ENCODE results near the gene CPM. TPM values are rescaled to one million over a fixed set of nuclear protein-coding genes. Genes with fewer than 3 reads are reported as not detected.

Gene CPM
- total RNA-seq, 2 experiments from 2014 or later, result 18.0 to 18.7 TPM

- no peaks in the 10 kb centered on the region for H3K27me3 Mint-ChIP-seq
- no peak for DNase-seq
- H3K27ac Mint-ChIP-seq, result peak overlapping the region; percentile 3
- no peak for ATAC-seq
- peaks cover 53% of the 10 kb centered on the region for H3K36me3 Mint-ChIP-seq (ENCODE audit: low read depth)
- intact Hi-C loops (cut with DNase I, micrococcal nuclease), result loop anchor here in 1 of 2 experiments (10.0 kb wide), 1 partner anchor 429 kb away; no protein-coding TSS in a partner anchor
- CTCF ChIA-PET, result interaction anchor here (1.2 kb wide), 1 partner anchor 8 kb away, joined by 3 read pairs; no protein-coding TSS in a partner anchor
- POLR2A ChIA-PET, result no interaction called here
- no peak overlapping the region for H3K4me3 Mint-ChIP-seq
- peaks cover 6% of the 10 kb centered on the region for H3K4me1 Mint-ChIP-seq
- H3K9me3 Mint-ChIP-seq (ENCODE audit: low read depth), result no peaks in the 10 kb centered on the region
Observed at GRCh38 chr12:68835333-68835908, 97.5 kb downstream of the CPM start.

GRCh38 chr12:68833508-68833907, 99.5 kb downstream of the CPM start:
- intact Hi-C loops (cut with DNase I, micrococcal nuclease), result loop anchor here (1.0 to 10.0 kb wide), 2 partner anchors 9 to 431 kb away; no protein-coding TSS in a partner anchor
- Mint-ChIP-seq H3K4me1 (peaks cover 11% of the 10 kb centered on the region), H3K27ac (no peak overlapping the region), H3K4me3 (no peak overlapping the region), H3K9me3 (ENCODE audit: low read depth) (no peaks in the 10 kb centered on the region), H3K27me3 (no peaks in the 10 kb centered on the region), H3K36me3 (ENCODE audit: low read depth) (peaks cover 54% of the 10 kb centered on the region)
- ChIA-PET POLR2A (no interaction called here), CTCF (interaction anchor here (0.7 to 1.3 kb wide), 2 partner anchors 12 to 213 kb away, joined by 3 to 4 read pairs; no protein-coding TSS in a partner anchor)
- ATAC-seq, result no peak
- DNase-seq, result no peak

- peaks cover 51% of the 10 kb centered on the region for H3K36me3 Mint-ChIP-seq (ENCODE audit: low read depth)
- DNase-seq (no peak), ATAC-seq (no peak)
- no peaks in the 10 kb centered on the region for H3K27me3 Mint-ChIP-seq
- H3K9me3 Mint-ChIP-seq (ENCODE audit: low read depth), result no peaks in the 10 kb centered on the region
- intact Hi-C loops (cut with DNase I, micrococcal nuclease), result loop anchor here in 1 of 2 experiments (10.0 kb wide), 1 partner anchor 432 kb away; no protein-coding TSS in a partner anchor
- POLR2A ChIA-PET, result no interaction called here
- H3K4me1 Mint-ChIP-seq, result peaks cover 12% of the 10 kb centered on the region
- H3K27ac Mint-ChIP-seq, result no peak overlapping the region
- H3K4me3 Mint-ChIP-seq, result no peak overlapping the region
- CTCF ChIA-PET, result interaction anchor here (1.4 to 2.1 kb wide), 2 partner anchors 13 to 19 kb away, joined by 3 to 10 read pairs; no protein-coding TSS in a partner anchor
Observed at GRCh38 chr12:68832504-68832867, 100.5 kb downstream of the CPM start.

DNA sequence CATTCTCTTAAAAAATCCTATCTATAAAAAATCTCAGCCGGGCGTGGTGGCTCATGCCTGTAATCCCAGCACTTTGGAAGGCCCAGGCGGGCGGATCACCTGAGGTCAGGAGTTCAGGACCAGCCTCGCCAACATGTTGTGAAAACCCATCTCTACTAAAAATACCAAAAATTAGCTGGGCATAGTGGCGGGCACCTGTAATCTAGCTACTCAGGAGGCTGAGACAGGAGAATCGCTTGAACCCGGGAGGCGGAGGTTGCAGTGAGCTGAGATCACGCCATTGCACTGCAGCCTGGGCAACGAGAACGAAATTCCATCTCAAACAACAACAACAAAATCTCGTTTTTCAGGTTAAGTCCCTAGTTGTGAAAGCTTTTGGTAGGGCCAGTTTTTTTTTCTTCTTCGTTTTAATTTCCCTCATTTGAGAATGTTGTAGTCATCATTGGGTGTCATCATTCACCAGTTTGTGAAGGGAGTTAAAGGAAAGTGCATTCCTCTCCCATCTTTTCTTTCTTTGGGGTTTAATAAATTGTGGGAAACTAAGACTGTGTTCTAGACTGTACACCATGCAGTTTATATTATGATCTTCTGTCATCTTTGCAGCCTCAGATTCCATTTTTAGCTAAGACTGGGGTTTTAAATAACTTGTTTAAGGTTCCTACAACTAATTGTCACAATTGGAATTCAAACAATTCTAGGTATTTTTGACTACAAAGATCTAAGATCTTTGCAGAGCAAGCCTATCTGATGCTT, 101.0 kb downstream of the CPM start:
- no peaks in the 10 kb centered on the region for H3K9me3 Mint-ChIP-seq (ENCODE audit: low read depth)
- H3K27ac Mint-ChIP-seq, result no peak overlapping the region
- DNase-seq (no peak), ATAC-seq (no peak)
- H3K4me3 Mint-ChIP-seq, result no peak overlapping the region
- intact Hi-C loops (cut with DNase I, micrococcal nuclease), result loop anchor here in 1 of 2 experiments (10.0 kb wide), 1 partner anchor 433 kb away; no protein-coding TSS in a partner anchor
- H3K4me1 Mint-ChIP-seq, result peaks cover 18% of the 10 kb centered on the region
- no peaks in the 10 kb centered on the region for H3K27me3 Mint-ChIP-seq
- ChIA-PET CTCF (interaction anchor here (1.4 to 2.6 kb wide), 4 partner anchors 12 to 20 kb away, joined by 3 to 42 read pairs (median 14); no protein-coding TSS in a partner anchor), POLR2A (interaction anchor here (0.7 kb wide), 1 partner anchor 101 kb away, joined by 3 read pairs; no protein-coding TSS in a partner anchor)
- peaks cover 53% of the 10 kb centered on the region for H3K36me3 Mint-ChIP-seq (ENCODE audit: low read depth)

DNA sequence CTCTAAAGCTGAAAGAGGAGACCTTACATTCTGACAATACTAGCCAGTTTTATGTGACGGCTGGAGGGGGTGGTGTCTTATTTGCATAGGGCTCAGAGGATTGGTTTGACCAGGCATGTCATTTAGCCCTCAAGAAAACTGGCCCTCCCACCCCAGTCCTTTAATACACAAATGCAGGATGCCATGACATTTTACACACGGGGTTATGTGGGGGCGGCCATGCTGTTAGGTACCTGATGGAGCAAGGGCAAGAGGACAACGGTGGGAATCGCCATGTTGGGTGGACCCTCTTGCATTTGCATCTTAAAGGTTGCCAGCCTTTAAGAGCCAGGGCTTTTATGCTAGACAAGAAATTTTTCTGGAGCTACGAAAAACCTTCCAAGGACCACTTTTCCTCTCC, 101.7 kb downstream of the CPM start:
- Mint-ChIP-seq H3K36me3 (ENCODE audit: low read depth) (peaks cover 52% of the 10 kb centered on the region), H3K27ac (no peak overlapping the region), H3K27me3 (no peaks in the 10 kb centered on the region), H3K4me1 (peaks cover 19% of the 10 kb centered on the region), H3K9me3 (ENCODE audit: low read depth) (no peaks in the 10 kb centered on the region), H3K4me3 (no peak overlapping the region)
- ChIA-PET CTCF (interaction anchor here (1.2 to 3.5 kb wide), 10 partner anchors 9 to 475 kb away, joined by 3 to 42 read pairs (median 6); partner anchors contain the start of gene SLC35E3), POLR2A (interaction anchor here (0.7 kb wide), 1 partner anchor 102 kb away, joined by 3 read pairs; no protein-coding TSS in a partner anchor)
- DNase-seq (no peak), ATAC-seq (no peak)
- intact Hi-C loops (cut with DNase I, micrococcal nuclease), result loop anchor here in 1 of 2 experiments (10.0 kb wide), 1 partner anchor 434 kb away; no protein-coding TSS in a partner anchor

DNA sequence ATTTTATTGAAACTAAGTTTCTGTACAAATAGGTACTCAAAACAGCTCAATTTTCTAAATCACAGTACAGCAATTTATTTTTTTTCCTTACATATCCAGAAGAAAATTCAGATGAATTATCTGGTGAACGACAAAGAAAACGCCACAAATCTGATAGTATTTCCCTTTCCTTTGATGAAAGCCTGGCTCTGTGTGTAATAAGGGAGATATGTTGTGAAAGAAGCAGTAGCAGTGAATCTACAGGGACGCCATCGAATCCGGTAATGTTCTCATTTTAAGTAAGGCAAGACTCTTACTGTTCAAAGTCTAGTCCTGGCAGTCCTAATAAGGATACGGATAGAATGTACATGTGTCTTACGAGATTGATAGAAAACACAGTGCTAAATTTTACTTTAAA, 104.3 kb downstream of the CPM start:
- CTCF ChIA-PET, result interaction anchor here (0.6 to 3.5 kb wide), 7 partner anchors 9 to 241 kb away, joined by 3 to 27 read pairs (median 4); no protein-coding TSS in a partner anchor

DNA sequence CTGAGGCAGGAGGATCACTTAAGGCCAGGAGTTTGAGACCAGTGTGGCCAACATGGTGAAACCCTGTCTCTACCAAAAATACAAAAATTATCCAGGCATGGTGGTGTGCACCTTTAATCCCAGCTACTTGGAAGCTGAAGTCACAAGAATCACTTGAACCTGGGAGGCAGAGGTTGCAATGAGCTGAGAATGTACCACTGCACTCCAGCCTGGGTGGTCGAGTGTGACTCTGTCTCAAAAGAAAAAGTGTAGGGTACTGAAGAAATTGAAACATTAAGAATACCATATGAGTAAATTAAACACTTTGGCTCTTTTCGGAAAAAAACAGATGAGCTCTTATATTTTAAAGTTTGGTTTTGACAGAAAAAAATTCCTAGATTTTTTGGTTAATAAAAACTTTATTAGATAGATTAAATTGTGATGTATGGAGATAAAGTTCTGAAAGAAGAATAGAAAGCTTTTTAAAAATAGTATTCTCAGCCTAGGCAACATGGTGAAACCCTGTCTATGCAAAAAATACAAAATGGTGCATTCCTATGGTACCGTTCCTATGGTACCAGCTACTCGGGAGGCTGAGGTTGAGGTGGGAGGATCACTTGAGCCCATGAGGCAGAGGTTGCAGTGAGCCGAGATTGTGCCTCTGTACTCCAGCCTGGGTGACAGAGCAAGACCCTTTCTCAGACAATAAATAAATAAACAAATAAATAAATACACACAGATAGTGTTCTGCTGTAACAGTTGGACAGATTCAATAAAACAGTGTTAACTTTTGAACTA, 104.9 kb downstream of the CPM start:
- intact Hi-C loops (cut with DNase I, micrococcal nuclease), result loop anchor here (1.0 to 5.0 kb wide), 4 partner anchors 19 to 409 kb away; partner anchors contain the start of genes CPSF6 (in 1 of the 2), MDM2 (in 1 of the 2) and SLC35E3 (in 1 of the 2)
- H3K27ac Mint-ChIP-seq, result no peak overlapping the region
- no peak for DNase-seq
- peaks cover 66% of the 10 kb centered on the region for H3K36me3 Mint-ChIP-seq (ENCODE audit: low read depth)
- H3K9me3 Mint-ChIP-seq (ENCODE audit: low read depth), result no peaks in the 10 kb centered on the region
- CTCF ChIA-PET, result interaction anchor here (0.6 to 3.5 kb wide), 8 partner anchors 9 to 242 kb away, joined by 3 to 27 read pairs (median 4); no protein-coding TSS in a partner anchor
- peaks cover 32% of the 10 kb centered on the region for H3K4me1 Mint-ChIP-seq
- no peak for ATAC-seq
- POLR2A ChIA-PET, result interaction anchor here (0.7 kb wide), 2 partner anchors 17 to 629 kb away, joined by 3 read pairs; no protein-coding TSS in a partner anchor
- H3K27me3 Mint-ChIP-seq, result no peaks in the 10 kb centered on the region
- H3K4me3 Mint-ChIP-seq, result no peak overlapping the region

More for the DNA sequence above, 104.3 kb downstream of the CPM start:
- Mint-ChIP-seq H3K4me1 (peaks cover 28% of the 10 kb centered on the region), H3K9me3 (ENCODE audit: low read depth) (no peaks in the 10 kb centered on the region), H3K4me3 (no peak overlapping the region), H3K36me3 (ENCODE audit: low read depth) (peaks cover 61% of the 10 kb centered on the region), H3K27ac (no peak overlapping the region), H3K27me3 (no peaks in the 10 kb centered on the region)
- DNase-seq (no peak), ATAC-seq (no peak)
- POLR2A ChIA-PET, result no interaction called here
- intact Hi-C loops (cut with DNase I, micrococcal nuclease), result loop anchor here in 1 of 2 experiments (5.0 kb wide), 2 partner anchors 81 to 409 kb away; partner anchors contain the start of genes CPSF6 and SLC35E3

DNA sequence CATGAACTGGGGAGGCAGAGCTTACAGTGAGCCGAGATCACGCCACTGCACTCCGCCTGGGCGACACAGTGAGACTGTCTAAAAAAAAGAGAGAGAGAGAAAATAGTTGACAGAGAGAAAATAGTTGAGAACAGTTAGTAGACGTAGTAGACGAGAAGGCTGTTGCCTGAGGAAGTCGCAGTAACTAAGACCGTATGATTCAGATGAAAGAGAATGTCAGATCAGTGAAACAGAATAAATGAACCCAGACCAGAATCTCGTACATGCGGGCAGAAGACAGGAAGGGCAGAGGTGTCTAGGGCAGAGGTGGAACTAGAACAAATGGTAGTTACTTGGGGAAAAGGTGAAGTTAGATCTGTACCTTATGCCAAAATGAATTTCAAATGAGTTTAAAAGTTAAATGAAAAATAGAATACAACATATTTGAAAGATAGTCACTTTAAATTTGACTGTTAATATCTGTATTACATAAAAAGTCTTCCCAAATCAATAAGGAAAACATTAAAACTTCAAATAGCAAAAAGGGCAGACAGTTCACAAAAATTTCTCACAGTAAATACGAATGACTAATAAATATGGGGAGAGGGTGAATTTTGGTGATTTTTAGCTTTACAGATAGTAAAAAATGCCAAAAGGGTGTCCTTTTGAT, 107.3 kb downstream of the CPM start:
- peak overlapping the region; percentile 64 for H3K27ac Mint-ChIP-seq
- peaks cover 34% of the 10 kb centered on the region for H3K4me1 Mint-ChIP-seq
- peaks cover 57% of the 10 kb centered on the region for H3K36me3 Mint-ChIP-seq (ENCODE audit: low read depth)
- intact Hi-C loops (cut with DNase I, micrococcal nuclease), result loop anchor here in 1 of 2 experiments (5.0 kb wide), 2 partner anchors 78 to 412 kb away; partner anchors contain the start of genes CPSF6 and SLC35E3
- no peaks in the 10 kb centered on the region for H3K9me3 Mint-ChIP-seq (ENCODE audit: low read depth)
- DNase-seq (no peak), ATAC-seq (no peak)
- H3K27me3 Mint-ChIP-seq, result no peaks in the 10 kb centered on the region
- POLR2A ChIA-PET, result no interaction called here
- CTCF ChIA-PET, result no interaction called here
- H3K4me3 Mint-ChIP-seq, result no peak overlapping the region

DNA sequence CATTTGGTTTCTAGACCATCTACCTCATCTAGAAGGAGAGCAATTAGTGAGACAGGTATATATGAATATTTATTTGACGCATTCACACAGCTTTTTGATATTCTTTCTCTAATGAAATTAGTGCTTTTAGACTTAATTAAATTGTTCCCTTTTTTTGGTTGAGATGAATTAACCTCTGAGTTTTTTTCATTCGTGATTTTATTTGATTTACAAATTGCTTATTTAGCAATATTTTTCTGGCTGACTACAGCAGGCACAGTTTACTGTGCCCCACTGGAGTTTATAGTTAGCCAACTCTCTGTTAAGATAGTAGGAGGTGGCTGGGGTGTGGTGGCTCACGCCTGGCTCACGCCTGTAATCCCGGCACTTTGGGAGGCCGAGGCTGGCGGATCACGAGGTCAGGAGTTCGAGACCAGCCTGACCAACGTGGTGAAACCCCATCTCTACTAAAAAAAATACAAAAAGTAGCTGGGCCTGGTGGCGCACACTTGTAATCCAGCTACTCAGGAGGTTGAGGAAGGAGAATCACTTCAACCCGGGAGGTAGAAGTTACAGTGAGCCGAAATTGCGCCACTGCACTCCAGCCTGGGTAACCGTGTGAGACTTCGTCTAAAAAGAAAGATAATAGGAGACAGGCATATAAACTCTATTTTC, 108.2 kb downstream of the CPM start:
- Mint-ChIP-seq H3K27me3 (no peaks in the 10 kb centered on the region), H3K9me3 (ENCODE audit: low read depth) (no peaks in the 10 kb centered on the region), H3K4me3 (no peak overlapping the region), H3K36me3 (ENCODE audit: low read depth) (peaks cover 60% of the 10 kb centered on the region), H3K4me1 (peaks cover 29% of the 10 kb centered on the region), H3K27ac (no peak overlapping the region)
- POLR2A ChIA-PET, result no interaction called here
- ATAC-seq (no peak), DNase-seq (no peak)
- intact Hi-C loops (cut with DNase I, micrococcal nuclease), result loop anchor here in 1 of 2 experiments (5.0 kb wide), 2 partner anchors 77 to 413 kb away; partner anchors contain the start of genes CPSF6 and SLC35E3
- CTCF ChIA-PET, result interaction anchor here (1.0 kb wide), 1 partner anchor 12 kb away, joined by 3 read pairs; no protein-coding TSS in a partner anchor

- ATAC-seq, result no peak
- ChIA-PET POLR2A (no interaction called here), CTCF (no interaction called here)
- Mint-ChIP-seq H3K27ac (peak overlapping the region; percentile 49), H3K36me3 (ENCODE audit: low read depth) (peaks cover 60% of the 10 kb centered on the region), H3K9me3 (ENCODE audit: low read depth) (no peaks in the 10 kb centered on the region), H3K4me1 (peaks cover 31% of the 10 kb centered on the region), H3K4me3 (no peak overlapping the region), H3K27me3 (no peaks in the 10 kb centered on the region)
- no peak for DNase-seq
- intact Hi-C loops (cut with DNase I, micrococcal nuclease), result no loop called here
Observed at GRCh38 chr12:68824131-68824530, 108.8 kb downstream of the CPM start.
